ENCODE data around the gene CACTIN. TPM values are rescaled to one million over a fixed set of nuclear protein-coding genes. Genes with fewer than 3 reads are reported as not detected.
A peak's percentile ranks its signal among the peaks of the same experiment; 100 is the strongest.

The CACTIN gene
- total RNA-seq, 4 donors from 2014 or later: 28.7 to 45.0 (median 34.2) TPM

DNA sequence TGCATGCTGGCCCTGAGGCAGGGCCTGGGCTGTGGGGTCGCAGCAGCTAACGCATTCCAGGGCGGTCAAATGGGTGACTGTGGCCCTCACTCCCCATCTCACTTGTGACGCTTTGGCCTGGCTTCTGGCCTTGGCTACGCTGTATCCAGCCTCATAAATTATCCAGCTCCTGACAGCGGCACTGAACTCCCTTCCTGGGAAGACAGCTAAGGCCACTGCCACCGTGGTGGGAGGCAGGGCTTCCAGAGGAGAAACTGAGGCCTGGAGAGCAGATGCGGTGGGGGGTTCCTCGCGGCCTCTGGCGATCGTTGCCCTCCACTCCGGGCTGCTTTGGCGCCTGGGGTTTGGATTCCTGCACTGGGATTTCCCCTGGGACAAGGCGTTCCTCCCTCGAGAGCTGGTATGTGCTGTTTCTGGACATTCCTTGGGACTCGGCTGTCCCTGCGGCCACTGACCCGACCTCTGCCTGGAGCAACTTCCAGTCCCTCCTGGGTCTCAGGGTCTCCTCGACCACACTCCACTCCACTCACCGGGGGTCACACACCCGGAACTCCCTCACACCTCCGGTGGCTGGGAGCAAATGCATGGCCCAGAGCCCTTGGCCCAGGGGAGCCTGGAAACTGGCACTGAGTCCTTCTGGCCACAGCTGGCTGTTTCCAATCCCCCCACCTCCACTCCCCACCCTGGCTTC lies 23.3 kb downstream of the CACTIN start:
- intact Hi-C loops (cut with DNase I): no loop called here
- Histone ChIP-seq H3K36me3 (peaks cover 0 to 12% (median 9%) of the 10 kb centered on the region in 4 donors), H3K4me1 (peaks cover 35 to 57% (median 55%) of the 10 kb centered on the region in 4 donors), H3K9me3 (no peaks in the 10 kb centered on the region), H3K27me3 (no peaks in the 10 kb centered on the region), H3K27ac (replicated peaks in 1 of 4) (peak overlapping the region; percentile 69 to 86 (median 79)), H3K4me3 (peak overlapping the region; percentile 5 to 14 (median 10))
- no peak for DNase-seq (ENCODE audit: extremely low spot score)
- 65% methylated on average over 17 of the region's 23 CpGs for WGBS
- TF ChIP-seq POLR2AphosphoS5 (IDR thresholded peaks at IDR 0.05) (peak; percentile 27 to 35), EP300 (IDR thresholded peaks at IDR 0.05) (no peak)
- TF ChIP-seq, protein P1, sequence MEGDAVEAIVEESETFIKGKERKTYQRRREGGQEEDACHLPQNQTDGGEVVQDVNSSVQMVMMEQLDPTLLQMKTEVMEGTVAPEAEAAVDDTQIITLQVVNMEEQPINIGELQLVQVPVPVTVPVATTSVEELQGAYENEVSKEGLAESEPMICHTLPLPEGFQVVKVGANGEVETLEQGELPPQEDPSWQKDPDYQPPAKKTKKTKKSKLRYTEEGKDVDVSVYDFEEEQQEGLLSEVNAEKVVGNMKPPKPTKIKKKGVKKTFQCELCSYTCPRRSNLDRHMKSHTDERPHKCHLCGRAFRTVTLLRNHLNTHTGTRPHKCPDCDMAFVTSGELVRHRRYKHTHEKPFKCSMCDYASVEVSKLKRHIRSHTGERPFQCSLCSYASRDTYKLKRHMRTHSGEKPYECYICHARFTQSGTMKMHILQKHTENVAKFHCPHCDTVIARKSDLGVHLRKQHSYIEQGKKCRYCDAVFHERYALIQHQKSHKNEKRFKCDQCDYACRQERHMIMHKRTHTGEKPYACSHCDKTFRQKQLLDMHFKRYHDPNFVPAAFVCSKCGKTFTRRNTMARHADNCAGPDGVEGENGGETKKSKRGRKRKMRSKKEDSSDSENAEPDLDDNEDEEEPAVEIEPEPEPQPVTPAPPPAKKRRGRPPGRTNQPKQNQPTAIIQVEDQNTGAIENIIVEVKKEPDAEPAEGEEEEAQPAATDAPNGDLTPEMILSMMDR (IDR thresholded peaks at IDR 0.05): no peak

- TF ChIP-seq EP300 (IDR thresholded peaks at IDR 0.05): no peak
- TF ChIP-seq, protein P1 (IDR thresholded peaks at IDR 0.05): no peak
- no peak for TF ChIP-seq POLR2A (IDR thresholded peaks at IDR 0.05; ENCODE audit: low read depth)
- TF ChIP-seq POLR2AphosphoS5 (IDR thresholded peaks at IDR 0.05): no peak
- Histone ChIP-seq H3K27ac (replicated peaks in 1 of 4) (no peak overlapping the region), H3K4me3 (no peak overlapping the region), H3K36me3 (peaks cover 0 to 19% (median 10%) of the 10 kb centered on the region in 4 donors), H3K4me1 (peaks cover 18 to 34% (median 33%) of the 10 kb centered on the region in 4 donors), H3K27me3 (no peaks in the 10 kb centered on the region), H3K9me3 (no peaks in the 10 kb centered on the region)
- intact Hi-C loops (cut with DNase I): no loop called here
- no peak for DNase-seq (ENCODE audit: extremely low spot score)
- WGBS: 86% methylated on average over 12 of the region's 12 CpGs
Measured at GRCh38 chr19:3601021-3601420, 25.6 kb downstream of the CACTIN start.

DNA sequence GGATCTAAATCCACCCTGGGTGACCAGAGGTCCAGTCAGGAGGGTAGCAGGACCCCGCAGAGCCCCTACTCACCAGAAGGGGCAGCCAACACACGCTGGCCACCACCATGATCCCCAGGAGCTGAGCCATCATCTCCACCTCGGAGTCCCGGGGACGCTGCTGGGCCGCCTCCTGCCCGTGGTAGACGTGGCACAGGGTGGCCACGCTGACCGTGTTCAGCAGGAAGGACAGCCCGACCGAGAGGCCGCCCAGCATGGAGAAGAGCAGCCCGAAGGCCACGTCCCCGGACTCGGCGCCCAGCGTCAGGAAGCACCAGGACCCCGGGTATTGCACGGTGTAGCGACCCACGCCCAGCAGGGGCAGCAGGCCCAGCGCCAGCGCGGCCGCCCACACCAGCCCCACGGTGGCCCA lies 26.8 kb downstream of the CACTIN start:
- DNase-seq (ENCODE audit: extremely low spot score): no peak
- intact Hi-C loops (cut with DNase I): no loop called here

DNA sequence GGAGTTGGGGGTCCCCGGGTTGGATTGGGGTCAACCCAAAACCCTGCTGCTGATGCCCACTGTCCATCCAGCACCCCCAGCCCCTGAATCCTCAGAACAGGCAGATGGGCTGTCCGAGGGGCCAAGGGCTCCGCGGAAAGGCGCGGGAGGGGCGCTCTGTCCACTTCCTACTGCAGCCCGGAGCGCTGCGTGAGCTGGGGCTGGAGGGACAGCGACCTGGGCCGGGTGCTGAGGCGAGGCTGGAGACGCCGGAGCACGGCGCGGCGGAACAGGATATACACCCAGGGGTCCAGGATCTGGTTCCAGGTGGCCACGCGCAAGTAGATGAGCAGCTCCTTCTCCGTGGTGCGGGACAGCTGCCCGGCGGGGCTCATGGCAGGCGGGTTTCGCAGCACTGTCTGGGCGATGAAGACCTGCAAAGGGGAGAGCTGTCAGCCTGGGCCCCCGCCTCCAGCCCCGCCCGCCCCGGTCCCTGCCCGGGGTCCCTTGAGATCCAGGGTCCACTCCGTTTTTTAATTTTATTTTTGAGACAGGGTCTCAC lies 31.0 kb downstream of the CACTIN start:
- H3K9me3 ChIP-seq: no peaks in the 10 kb centered on the region
- H3K27ac ChIP-seq (replicated peaks in 1 of 4): no peak overlapping the region
- TF ChIP-seq POLR2A (IDR thresholded peaks at IDR 0.05; ENCODE audit: low read depth) (no peak), POLR2AphosphoS5 (IDR thresholded peaks at IDR 0.05) (no peak), EP300 (IDR thresholded peaks at IDR 0.05) (no peak)
- TF ChIP-seq, protein P1 (IDR thresholded peaks at IDR 0.05): no peak
- no peaks in the 10 kb centered on the region for H3K27me3 ChIP-seq
- peaks cover 0 to 29% (median 13%) of the 10 kb centered on the region in 4 donors for H3K36me3 ChIP-seq
- intact Hi-C loops (cut with DNase I): no loop called here
- peaks cover 0 to 7% (median 0%) of the 10 kb centered on the region in 4 donors for H3K4me1 ChIP-seq
- no peak for DNase-seq (ENCODE audit: extremely low spot score)
- no peak overlapping the region for H3K4me3 ChIP-seq
- 80% methylated on average over 28 of the region's 34 CpGs for WGBS

More for the DNA sequence above, 26.8 kb downstream of the CACTIN start:
- no peaks in the 10 kb centered on the region for H3K27me3 ChIP-seq
- no peak for TF ChIP-seq EP300 (IDR thresholded peaks at IDR 0.05)
- TF ChIP-seq POLR2AphosphoS5 (IDR thresholded peaks at IDR 0.05): no peak
- TF ChIP-seq POLR2A (IDR thresholded peaks at IDR 0.05; ENCODE audit: low read depth): no peak
- TF ChIP-seq, protein P1 (IDR thresholded peaks at IDR 0.05): no peak
- H3K9me3 ChIP-seq: no peaks in the 10 kb centered on the region
- peaks cover 0 to 29% (median 13%) of the 10 kb centered on the region in 4 donors for H3K36me3 ChIP-seq
- 93% methylated on average over 3 of the region's 28 CpGs for WGBS
- H3K4me3 ChIP-seq: no peak overlapping the region
- peaks cover 5 to 22% (median 20%) of the 10 kb centered on the region in 4 donors for H3K4me1 ChIP-seq
- no peak overlapping the region for H3K27ac ChIP-seq (replicated peaks in 1 of 4)
